22Rv1 (cell line): ENCODE results near the gene SET.
A peak's percentile ranks its signal among the peaks of the same experiment; 100 is the strongest.

Source experiments
- H3K27ac ChIP-seq: fragments of 450-650 bp; 2 replicates; pipeline ENCODE4 v1.5.1; 2017
- ZFX ChIP-seq: fragments of 450-650 bp; IDR thresholded peaks from 2 replicates; pipeline ENCODE4 v1.6.1; 2017; ENCODE audit warnings: antibody characterized with exemption, borderline replicate concordance
- TF ChIP-seq, protein P1 (sequence below): fragments of 450-650 bp; IDR thresholded peaks from 2 replicates; pipeline ENCODE4 v1.5.1; 2017; ENCODE audit warnings: mild to moderate bottlenecking

Gene SET

DNA sequence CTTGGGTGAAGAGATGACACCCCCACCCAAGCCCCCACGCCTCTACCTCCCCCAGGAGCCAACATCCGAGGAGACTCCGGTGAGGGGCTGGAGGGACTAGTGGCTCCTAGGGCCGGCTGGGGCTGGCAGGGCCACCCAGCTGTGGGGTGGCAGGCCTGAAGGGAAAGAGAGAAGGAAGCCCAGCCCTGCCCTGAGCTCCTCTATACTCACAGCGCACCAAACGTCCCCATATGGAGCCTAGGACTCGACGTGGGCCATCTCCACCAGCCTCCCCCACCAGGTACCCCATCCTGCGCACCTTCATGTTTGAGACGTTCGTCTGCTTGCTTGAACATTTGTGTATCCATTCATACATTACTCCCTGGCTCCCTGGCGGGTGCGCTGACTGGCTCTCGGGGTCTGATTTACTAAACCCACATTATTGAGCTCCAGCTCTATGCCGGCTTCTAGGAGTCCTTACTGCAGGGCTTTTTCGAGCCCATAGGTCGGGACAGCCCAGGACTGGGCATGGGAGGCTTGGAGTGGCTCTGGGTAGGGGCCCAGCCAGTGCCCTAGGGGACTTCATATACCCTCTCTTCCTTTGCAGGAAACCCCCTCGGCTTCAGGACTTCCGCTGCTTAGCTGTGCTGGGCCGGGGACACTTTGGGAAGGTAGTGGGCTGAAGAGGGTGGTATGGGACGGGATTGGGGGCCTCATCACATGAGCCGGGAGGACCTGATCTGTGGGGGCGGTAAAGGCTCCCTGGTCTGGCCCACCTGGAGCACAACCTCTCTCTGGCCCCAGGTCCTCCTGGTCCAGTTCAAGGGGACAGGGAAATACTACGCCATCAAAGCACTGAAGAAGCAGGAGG lies 25.8 kb downstream of the SET start:
- TF ChIP-seq, protein P1, sequence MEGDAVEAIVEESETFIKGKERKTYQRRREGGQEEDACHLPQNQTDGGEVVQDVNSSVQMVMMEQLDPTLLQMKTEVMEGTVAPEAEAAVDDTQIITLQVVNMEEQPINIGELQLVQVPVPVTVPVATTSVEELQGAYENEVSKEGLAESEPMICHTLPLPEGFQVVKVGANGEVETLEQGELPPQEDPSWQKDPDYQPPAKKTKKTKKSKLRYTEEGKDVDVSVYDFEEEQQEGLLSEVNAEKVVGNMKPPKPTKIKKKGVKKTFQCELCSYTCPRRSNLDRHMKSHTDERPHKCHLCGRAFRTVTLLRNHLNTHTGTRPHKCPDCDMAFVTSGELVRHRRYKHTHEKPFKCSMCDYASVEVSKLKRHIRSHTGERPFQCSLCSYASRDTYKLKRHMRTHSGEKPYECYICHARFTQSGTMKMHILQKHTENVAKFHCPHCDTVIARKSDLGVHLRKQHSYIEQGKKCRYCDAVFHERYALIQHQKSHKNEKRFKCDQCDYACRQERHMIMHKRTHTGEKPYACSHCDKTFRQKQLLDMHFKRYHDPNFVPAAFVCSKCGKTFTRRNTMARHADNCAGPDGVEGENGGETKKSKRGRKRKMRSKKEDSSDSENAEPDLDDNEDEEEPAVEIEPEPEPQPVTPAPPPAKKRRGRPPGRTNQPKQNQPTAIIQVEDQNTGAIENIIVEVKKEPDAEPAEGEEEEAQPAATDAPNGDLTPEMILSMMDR: no peak
- no peak for TF ChIP-seq ZFX
- no peak overlapping the region for H3K27ac ChIP-seq

DNA sequence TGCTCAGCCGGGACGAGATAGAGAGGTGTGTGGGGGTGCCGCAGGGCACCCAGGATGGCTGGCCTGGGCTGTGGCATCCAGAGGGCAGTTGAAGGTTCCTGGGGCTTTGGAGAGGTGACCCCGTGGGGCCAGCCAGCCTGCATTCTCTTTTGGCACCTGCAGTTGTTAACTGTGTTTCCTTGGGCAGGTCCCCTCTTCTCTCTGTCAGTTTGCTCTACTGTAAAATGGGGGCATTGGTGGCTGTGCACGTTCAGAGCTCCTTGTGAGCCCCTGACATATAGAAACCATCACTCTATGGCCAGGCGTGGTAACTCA lies 26.4 kb downstream of the SET start:
- H3K27ac ChIP-seq: no peak overlapping the region
- TF ChIP-seq, protein P1: no peak
- TF ChIP-seq ZFX: no peak

DNA sequence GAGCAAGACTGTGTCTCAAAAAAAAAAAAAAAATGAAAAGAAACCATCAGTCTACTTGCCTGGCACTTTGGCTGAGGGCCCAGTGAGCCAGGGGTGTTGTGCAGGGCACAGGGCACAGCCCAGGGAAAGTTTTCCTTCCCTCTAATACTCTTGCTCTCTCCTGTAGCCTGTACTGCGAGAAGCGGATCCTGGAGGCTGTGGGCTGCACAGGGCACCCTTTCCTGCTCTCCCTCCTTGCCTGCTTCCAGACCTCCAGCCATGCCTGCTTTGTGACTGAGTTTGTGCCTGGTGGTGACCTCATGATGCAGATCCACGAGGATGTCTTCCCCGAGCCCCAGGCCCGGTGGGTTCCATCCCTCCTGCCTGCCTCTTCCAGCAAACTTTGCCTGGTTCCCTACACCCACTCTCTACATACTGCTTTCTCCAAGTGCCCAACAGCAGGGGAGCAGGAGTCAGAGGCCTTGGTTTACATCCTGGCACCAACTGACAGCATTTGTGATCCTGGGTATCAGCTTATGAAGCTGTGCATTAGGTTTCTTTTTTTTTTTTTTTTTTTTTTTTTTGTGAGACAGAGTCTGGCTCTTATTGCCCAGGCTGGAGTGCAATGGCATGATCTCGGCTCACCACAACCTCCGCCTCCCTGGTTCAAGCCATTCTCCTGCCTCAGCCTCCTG lies 27.7 kb downstream of the SET start:
- TF ChIP-seq, protein P1: no peak
- TF ChIP-seq ZFX: no peak
- no peak overlapping the region for H3K27ac ChIP-seq

DNA sequence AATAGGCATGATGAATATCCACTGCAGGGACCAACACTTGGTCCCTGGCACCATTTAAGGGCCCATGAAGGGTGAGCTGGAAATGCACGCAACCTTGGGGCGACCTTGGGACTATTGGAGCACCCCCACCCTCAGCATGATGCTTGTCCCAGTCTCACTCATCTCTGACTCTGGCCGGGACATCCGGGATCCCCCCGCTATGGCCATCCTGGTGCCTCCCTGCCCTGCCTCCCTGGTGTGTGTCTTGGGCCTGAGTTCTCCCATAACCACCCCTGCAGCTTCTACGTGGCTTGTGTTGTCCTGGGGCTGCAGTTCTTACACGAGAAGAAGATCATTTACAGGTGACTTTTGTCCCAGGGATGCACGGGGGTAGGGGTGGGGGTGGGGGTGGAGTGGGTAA lies 29.0 kb downstream of the SET start:
- TF ChIP-seq, protein P1: no peak
- no peak for TF ChIP-seq ZFX
- H3K27ac ChIP-seq: no peak overlapping the region

DNA sequence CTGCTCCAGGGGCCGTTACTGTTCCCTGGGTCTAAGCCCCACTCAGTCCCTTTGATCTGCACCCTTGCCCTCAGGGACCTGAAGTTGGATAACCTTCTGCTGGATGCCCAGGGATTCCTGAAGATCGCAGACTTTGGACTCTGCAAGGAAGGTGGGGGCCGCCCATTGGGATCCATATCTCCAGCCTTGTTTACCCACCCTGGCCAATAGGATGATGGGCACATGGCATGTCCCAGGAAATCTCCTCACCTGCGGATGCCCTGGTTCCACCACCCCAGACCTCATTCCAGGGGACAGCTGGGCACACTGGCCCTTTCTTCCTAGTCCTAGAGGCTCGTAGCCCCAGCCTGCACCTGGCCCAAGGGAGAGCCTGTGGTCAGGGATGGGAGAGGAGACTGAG lies 29.5 kb downstream of the SET start:
- H3K27ac ChIP-seq: peak overlapping the region; percentile 20; the same call in 1 of the 2 replicates
- TF ChIP-seq, protein P1: no peak
- no peak for TF ChIP-seq ZFX

DNA sequence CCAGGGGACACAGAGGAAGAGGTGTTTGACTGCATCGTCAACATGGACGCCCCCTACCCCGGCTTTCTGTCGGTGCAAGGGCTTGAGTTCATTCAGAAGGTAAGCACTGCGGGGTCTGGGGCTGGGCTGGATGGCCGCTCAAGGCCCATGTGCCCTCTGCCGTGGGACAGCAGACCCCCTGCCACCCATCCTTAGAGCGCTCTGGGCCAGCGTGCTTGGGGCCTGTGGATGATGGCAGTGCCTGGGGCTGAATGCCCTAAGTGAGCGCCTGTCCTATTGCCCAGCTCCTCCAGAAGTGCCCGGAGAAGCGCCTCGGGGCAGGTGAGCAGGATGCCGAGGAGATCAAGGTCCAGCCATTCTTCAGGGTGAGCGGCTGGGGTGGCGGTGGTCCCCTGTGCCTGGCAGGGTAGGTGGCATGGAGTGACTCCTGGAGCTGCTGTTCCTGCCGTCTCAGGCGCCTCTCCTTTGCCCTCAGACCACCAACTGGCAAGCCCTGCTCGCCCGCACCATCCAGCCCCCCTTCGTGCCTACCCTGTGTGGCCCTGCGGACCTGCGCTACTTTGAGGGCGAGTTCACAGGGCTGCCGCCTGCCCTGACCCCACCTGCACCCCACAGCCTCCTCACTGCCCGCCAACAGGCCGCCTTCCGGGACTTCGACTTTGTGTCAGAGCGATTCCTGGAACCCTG lies 31.0 kb downstream of the SET start:
- TF ChIP-seq, protein P1: no peak
- no peak for TF ChIP-seq ZFX
- peak overlapping the region; percentile 29; the same call in 1 of the 2 replicates for H3K27ac ChIP-seq
